K562 (cell line): ENCODE data around the gene HPS4. TPM values are rescaled to one million over a fixed set of nuclear protein-coding genes. Genes with fewer than 3 reads are reported as not detected.

Experiments used
- CHD2 ChIP-seq: IDR thresholded peaks from 2 replicates; pipeline ENCODE4 v1.6.1; 2011; ENCODE audit warnings: low read depth, low read length
- GABPB2 ChIP-seq: fragments of 250-450 bp; sonication (Bioruptor Pico); conservative IDR thresholded peaks from 2 replicates; pipeline ENCODE4 v1.5.1; 2021; ENCODE audit warnings: mild to moderate bottlenecking
- HCFC1 ChIP-seq: IDR thresholded peaks from 2 replicates; pipeline ENCODE4 v1.6.1; 2012; ENCODE audit warnings: low read depth, low read length, improper control_type of control experiment
- HMGN3 ChIP-seq: IDR thresholded peaks from 2 replicates; pipeline ENCODE4 v1.6.1; 2011; ENCODE audit warnings: borderline replicate concordance, low read depth, mild to moderate bottlenecking, mixed read lengths, low read length; ENCODE audit not compliant: insufficient read length; ENCODE audit errors: extremely low read depth
- MAFG ChIP-seq: fragments of 450-650 bp; conservative IDR thresholded peaks from 2 replicates; pipeline ENCODE4 v1.6.1; 2016; ENCODE audit warnings: missing genetic modification characterization, missing compliant biosample characterization
- NEUROD1 ChIP-seq: fragments of 150-350 bp; IDR thresholded peaks from 2 replicates; pipeline ENCODE4 v1.6.1; 2014; ENCODE audit warnings: borderline replicate concordance, low read length, low read depth; ENCODE audit not compliant: partially characterized antibody
- ZNF133 ChIP-seq: fragments of 250-450 bp; sonication (Bioruptor Pico); IDR thresholded peaks from 2 replicates; pipeline ENCODE4 v1.4.0; 2020; ENCODE audit warnings: mild to moderate bottlenecking
- polyA plus RNA-seq, 8 experiments: library from polyadenylated mRNA; depleted of rRNA in 4 of 8; stranded (reverse) in 5 of 8; unstranded in 3 of 8; fragments of >200 nt; fragmentation: Nextera tagmentation in 2 of 8; fragmentation: Illumina TruSeq in 1 of 8; extraction: Ambion mirVana in 2 of 8; extraction: Trizol in 1 of 8; gene quantifications; 2 replicates each; pipeline versions ENCODE4 v1.2.1 to v1.2.3, GENCODE V29; 2011 to 2014; ENCODE audit warnings: inconsistent platforms in 1 of 8, missing spikeins in 1 of 8
- total RNA-seq, 7 experiments: library from RNA; depleted of rRNA in 6 of 7; stranded (reverse); fragments of >200 nt in 6 of 7; fragmentation: Illumina TruSeq in 2 of 7; extraction: Trizol in 2 of 7; gene quantifications; 2 replicates each; pipeline versions ENCODE4 v1.2.1 to v1.2.3, GENCODE V29; 2011 to 2021; ENCODE audit warnings: low replicate concordance in 1 of 7
- TF ChIP-seq, protein P1 (sequence below): sonication (generic); formaldehyde crosslinking; IDR thresholded peaks from 2 replicates; pipeline ENCODE4 v1.8.0; 2022; ENCODE audit warnings: missing genetic modification reagents, mild to moderate bottlenecking, borderline replicate concordance
- TF ChIP-seq, protein P2 (sequence below): fragments of 450-650 bp; IDR thresholded peaks from 2 replicates; pipeline ENCODE4 v1.7.0; 2016; ENCODE audit warnings: borderline replicate concordance
- TF ChIP-seq, protein P3 (sequence below), 2 experiments: fragments of 450-650 bp; IDR thresholded peaks; 2 replicates each; pipeline ENCODE4 v1.6.1; 2016
- TF ChIP-seq, protein P4 (sequence below), 2 experiments: IDR thresholded peaks; 2 replicates each; pipeline ENCODE4 v1.6.1; 2011; ENCODE audit warnings: borderline replicate concordance in 1 of 2, control low read depth in 1 of 2, low read depth in 1 of 2, low read length in 1 of 2, mild to moderate bottlenecking in 1 of 2, mixed read lengths in 1 of 2, moderate library complexity in 1 of 2; ENCODE audit not compliant: insufficient read depth in 1 of 2, insufficient read length in 1 of 2, poor library complexity in 1 of 2, severe bottlenecking in 1 of 2; ENCODE audit errors: extremely low read depth in 1 of 2

HPS4 gene
- total and polyA plus RNA-seq, 9 of the 15 experiments (the other 6 are each of a cell fraction or from before 2014, with no cell fraction given): 12.8 to 29.2 (median 25.3) TPM

DNA sequence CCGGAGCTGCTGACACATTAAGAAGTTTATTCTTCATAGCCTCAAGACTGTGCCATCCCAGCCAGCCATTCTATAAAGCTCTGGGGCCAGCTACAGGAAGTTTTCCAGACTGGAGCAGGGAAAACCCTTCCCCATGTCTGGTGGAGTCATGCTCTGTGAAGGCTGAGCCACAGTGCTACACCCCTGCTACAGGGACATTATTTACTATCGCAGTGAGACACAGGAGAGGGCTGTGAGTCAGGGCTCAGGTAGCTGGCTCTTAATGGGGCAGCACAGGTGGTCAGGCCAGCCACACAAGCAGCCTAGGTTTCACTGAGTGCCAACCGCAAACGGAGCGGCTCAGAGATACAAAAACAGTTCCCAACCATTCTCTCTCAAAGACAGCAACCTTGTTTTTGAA lies 12.1 kb downstream of the HPS4 start (continued):
- TF ChIP-seq, protein P1, sequence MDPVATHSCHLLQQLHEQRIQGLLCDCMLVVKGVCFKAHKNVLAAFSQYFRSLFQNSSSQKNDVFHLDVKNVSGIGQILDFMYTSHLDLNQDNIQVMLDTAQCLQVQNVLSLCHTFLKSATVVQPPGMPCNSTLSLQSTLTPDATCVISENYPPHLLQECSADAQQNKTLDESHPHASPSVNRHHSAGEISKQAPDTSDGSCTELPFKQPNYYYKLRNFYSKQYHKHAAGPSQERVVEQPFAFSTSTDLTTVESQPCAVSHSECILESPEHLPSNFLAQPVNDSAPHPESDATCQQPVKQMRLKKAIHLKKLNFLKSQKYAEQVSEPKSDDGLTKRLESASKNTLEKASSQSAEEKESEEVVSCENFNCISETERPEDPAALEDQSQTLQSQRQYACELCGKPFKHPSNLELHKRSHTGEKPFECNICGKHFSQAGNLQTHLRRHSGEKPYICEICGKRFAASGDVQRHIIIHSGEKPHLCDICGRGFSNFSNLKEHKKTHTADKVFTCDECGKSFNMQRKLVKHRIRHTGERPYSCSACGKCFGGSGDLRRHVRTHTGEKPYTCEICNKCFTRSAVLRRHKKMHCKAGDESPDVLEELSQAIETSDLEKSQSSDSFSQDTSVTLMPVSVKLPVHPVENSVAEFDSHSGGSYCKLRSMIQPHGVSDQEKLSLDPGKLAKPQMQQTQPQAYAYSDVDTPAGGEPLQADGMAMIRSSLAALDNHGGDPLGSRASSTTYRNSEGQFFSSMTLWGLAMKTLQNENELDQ (CRISPR knock-in tag): no peak
- TF ChIP-seq CHD2 (no peak), MAFG (no peak), ZNF133 (no peak), GABPB2 (CRISPR knock-in tag) (no peak), NEUROD1 (no peak), HMGN3 (no peak), HCFC1 (no peak)
- TF ChIP-seq, protein P2, sequence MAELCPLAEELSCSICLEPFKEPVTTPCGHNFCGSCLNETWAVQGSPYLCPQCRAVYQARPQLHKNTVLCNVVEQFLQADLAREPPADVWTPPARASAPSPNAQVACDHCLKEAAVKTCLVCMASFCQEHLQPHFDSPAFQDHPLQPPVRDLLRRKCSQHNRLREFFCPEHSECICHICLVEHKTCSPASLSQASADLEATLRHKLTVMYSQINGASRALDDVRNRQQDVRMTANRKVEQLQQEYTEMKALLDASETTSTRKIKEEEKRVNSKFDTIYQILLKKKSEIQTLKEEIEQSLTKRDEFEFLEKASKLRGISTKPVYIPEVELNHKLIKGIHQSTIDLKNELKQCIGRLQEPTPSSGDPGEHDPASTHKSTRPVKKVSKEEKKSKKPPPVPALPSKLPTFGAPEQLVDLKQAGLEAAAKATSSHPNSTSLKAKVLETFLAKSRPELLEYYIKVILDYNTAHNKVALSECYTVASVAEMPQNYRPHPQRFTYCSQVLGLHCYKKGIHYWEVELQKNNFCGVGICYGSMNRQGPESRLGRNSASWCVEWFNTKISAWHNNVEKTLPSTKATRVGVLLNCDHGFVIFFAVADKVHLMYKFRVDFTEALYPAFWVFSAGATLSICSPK: no peak
- TF ChIP-seq, protein P3, sequence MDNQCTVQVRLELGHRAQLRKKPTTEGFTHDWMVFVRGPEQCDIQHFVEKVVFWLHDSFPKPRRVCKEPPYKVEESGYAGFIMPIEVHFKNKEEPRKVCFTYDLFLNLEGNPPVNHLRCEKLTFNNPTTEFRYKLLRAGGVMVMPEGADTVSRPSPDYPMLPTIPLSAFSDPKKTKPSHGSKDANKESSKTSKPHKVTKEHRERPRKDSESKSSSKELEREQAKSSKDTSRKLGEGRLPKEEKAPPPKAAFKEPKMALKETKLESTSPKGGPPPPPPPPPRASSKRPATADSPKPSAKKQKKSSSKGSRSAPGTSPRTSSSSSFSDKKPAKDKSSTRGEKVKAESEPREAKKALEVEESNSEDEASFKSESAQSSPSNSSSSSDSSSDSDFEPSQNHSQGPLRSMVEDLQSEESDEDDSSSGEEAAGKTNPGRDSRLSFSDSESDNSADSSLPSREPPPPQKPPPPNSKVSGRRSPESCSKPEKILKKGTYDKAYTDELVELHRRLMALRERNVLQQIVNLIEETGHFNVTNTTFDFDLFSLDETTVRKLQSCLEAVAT (IDR thresholded peaks at IDR 0.05): no peak
- TF ChIP-seq, protein P4, sequence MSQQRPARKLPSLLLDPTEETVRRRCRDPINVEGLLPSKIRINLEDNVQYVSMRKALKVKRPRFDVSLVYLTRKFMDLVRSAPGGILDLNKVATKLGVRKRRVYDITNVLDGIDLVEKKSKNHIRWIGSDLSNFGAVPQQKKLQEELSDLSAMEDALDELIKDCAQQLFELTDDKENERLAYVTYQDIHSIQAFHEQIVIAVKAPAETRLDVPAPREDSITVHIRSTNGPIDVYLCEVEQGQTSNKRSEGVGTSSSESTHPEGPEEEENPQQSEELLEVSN (IDR thresholded peaks at IDR 0.05; ENCODE audit: borderline replicate concordance in 1 of 2, extremely low read depth in 1 of 2, insufficient read depth in 1 of 2, insufficient read length in 1 of 2, low read depth in 1 of 2, low read length in 1 of 2, poor library complexity in 1 of 2, severe bottlenecking in 1 of 2): no peak
- TF ChIP-seq, all 486 proteins: peak for 0
